ENCODE results near the gene UBE3D.
"Not testable (repeated sequence)": the region's sequence is repeated elsewhere in the genome, so short reads cannot be mapped to it uniquely, and the experiment has no call there.

Gene UBE3D

DNA sequence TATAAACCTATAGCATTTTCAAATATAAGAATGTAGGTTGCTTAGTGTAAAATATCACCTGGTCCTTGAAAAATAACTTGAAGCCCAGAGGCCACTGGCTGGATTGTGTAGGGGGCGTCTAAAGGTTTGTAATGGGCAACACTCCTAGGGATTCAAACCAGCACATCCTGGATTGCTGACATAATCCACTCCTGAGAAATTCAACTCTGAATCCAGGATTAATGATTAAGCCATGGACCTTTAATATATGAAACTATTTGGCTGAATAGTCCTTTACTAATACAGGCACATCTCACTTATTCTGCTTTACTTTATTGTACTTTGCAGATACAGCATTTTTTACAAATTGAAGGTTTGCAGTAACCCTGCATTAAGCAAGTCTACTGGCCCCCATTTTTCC lies 160.8 kb downstream of the UBE3D start:
- no peak overlapping the region for H3K4me3 ChIP-seq (ENCODE audit: low read depth, low read length)
- TF ChIP-seq CTCF (IDR thresholded peaks at IDR 0.05; ENCODE audit: low read depth, low read length): no peak

DNA sequence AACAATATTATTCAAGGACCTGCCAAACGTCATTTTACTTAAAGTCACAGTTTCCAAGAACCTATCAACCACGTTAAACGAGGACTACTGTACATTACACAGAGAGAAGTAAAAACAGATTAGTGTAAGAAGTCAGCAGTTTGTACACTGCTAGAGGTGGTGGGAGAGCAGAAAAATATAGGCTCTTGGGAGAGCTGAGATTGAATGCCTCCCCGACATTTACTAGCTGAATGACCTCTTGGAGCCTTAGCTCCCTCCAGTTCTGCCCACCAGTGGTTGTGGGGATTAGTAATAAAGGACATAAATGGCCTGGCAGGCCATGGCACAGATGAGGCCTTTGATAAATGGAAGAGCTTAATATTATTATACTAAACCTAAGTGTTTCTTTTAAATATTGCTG lies 161.4 kb downstream of the UBE3D start:
- no peak overlapping the region for H3K4me3 ChIP-seq (ENCODE audit: low read depth, low read length)
- TF ChIP-seq CTCF (IDR thresholded peaks at IDR 0.05; ENCODE audit: low read depth, low read length): no peak

GRCh38 chr6:82902290-82902689 lies 163.4 kb downstream of the UBE3D start:
- no peak for TF ChIP-seq CTCF (IDR thresholded peaks at IDR 0.05; ENCODE audit: low read depth, low read length)
- H3K4me3 ChIP-seq (ENCODE audit: low read depth, low read length): no peak overlapping the region

- H3K4me3 ChIP-seq (ENCODE audit: low read depth, low read length): no peak overlapping the region
- no peak for TF ChIP-seq CTCF (IDR thresholded peaks at IDR 0.05; ENCODE audit: low read depth, low read length)
Measured at GRCh38 chr6:82894653-82895259, 170.9 kb downstream of the UBE3D start.

DNA sequence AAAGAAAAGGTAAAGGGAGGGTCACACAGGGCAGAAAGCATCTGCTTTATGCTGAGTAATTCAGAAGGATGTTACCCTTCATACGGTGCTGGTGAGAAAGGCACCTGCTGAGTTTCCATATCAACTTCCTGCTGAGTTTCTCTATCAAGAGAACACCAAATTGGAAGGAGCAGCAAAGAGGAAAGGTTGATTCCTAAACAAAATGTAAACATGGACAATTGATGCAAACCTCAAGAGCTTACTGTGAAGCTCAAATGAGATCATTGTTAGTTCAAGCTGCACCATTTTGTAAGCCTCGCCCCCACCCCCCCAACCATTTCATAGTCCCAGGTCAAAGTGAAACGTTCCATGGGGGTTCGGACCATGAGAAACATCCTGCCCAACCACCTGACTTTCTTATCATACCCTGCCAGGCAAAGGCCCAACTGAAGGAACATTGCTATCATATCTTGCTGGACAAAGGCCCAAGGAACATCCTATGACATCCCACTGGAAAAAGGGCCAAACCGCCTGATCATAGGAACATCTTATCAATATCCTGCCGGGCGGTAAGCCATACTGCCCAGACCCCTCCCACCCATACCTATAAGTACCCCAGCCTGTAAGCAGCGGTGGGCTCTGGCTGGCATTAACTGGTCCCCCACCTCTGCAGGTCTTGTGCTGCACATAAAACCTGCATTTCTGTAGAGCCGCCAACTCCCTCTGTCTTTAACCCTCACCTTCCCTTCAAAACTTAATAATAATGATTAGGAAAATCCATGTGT lies 171.6 kb downstream of the UBE3D start:
- no peak overlapping the region for H3K4me3 ChIP-seq (ENCODE audit: low read depth, low read length)
- no peak for TF ChIP-seq CTCF (IDR thresholded peaks at IDR 0.05; ENCODE audit: low read depth, low read length)

DNA sequence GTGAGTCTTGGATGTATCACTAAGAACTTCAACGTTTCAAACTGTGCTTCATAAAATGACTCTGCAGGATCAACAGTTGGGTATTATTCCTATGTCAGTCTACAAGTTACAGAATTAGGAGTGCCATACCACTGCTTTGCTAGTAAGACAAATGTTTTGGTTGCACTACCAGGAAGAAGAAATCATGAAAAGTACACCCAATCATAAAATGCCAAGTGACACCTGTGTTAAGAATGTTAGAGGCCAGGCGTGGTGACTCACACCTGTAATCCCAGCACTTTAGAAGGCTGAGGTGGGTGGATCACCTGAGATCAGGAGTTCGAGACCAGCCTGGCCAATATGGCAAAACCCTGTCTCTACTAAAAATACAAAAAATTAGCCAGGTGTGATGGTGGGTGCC lies 174.1 kb downstream of the UBE3D start:
- not testable (repeated sequence) for H3K4me3 ChIP-seq (ENCODE audit: low read depth, low read length)

GRCh38 chr6:82891076-82891475 lies 174.6 kb downstream of the UBE3D start:
- H3K4me3 ChIP-seq (ENCODE audit: low read depth, low read length): no peak overlapping the region
- no peak for TF ChIP-seq CTCF (IDR thresholded peaks at IDR 0.05; ENCODE audit: low read depth, low read length)
